Ectodermal cell (in vitro differentiated cells): Measurements from ENCODE around the gene AASS.
"Not testable (repeated sequence)": the region's sequence is repeated elsewhere in the genome, so short reads cannot be mapped to it uniquely, and the experiment has no call there.

Source experiments
- H3K27ac ChIP-seq: 2 replicates; pipeline ENCODE4 v1.7.0; 2013; ENCODE audit warnings: mild to moderate bottlenecking, low read depth, low read length; ENCODE audit not compliant: insufficient read depth, poor library complexity, severe bottlenecking
- H3K27me3 ChIP-seq: 2 replicates; pipeline ENCODE4 v1.7.0; 2013; ENCODE audit warnings: mild to moderate bottlenecking, low read length; ENCODE audit not compliant: insufficient read depth, control insufficient read depth, poor library complexity, severe bottlenecking
- H3K36me3 ChIP-seq: one replicate; pipeline ENCODE4 v1.7.0; 2013; ENCODE audit warnings: low read length; ENCODE audit not compliant: control insufficient read depth, insufficient read depth
- H3K4me1 ChIP-seq: one replicate; pipeline ENCODE4 v1.7.0; 2013; ENCODE audit warnings: low read length; ENCODE audit not compliant: control insufficient read depth, insufficient read depth
- H3K4me3 ChIP-seq: 2 replicates; pipeline ENCODE4 v1.7.0; 2013; ENCODE audit warnings: low read depth, low read length, control low read depth; ENCODE audit not compliant: insufficient read depth
- H3K9me3 ChIP-seq: 2 replicates; pipeline ENCODE4 v1.7.0; 2013; ENCODE audit warnings: mild to moderate bottlenecking, low read length, moderate library complexity; ENCODE audit not compliant: control insufficient read depth
- WGBS, 2 experiments: methylation state at CpG; one replicate each; pipeline ENCODE4 v1.1.7; 2013; ENCODE audit warnings: missing lambda C conversion rate in 2 of 2; 5-methylcytosine and 5-hydroxymethylcytosine counted together

AASS gene

GRCh38 chr7:122148081-122148480, 4.0 kb upstream of the AASS start:
- Histone ChIP-seq H3K4me3 (no peak overlapping the region), H3K27me3 (no peaks in the 10 kb centered on the region), H3K9me3 (no peaks in the 10 kb centered on the region), H3K36me3 (no peaks in the 10 kb centered on the region), H3K27ac (no peak overlapping the region), H3K4me1 (no peaks in the 10 kb centered on the region)
- WGBS, 2 experiments, result 22 to 38% methylated on average over 2 to 3 of the region's 3 CpGs

GRCh38 chr7:122145937-122146645, 2.0 kb upstream of the AASS start:
- H3K4me1 ChIP-seq, result peaks cover 4% of the 10 kb centered on the region
- H3K36me3 ChIP-seq, result no peaks in the 10 kb centered on the region
- no peaks in the 10 kb centered on the region for H3K9me3 ChIP-seq
- no peak overlapping the region for H3K27ac ChIP-seq
- H3K4me3 ChIP-seq, result no peak overlapping the region
- 77 to 79% methylated on average over 4 of the region's 4 CpGs for WGBS, 2 experiments
- no peaks in the 10 kb centered on the region for H3K27me3 ChIP-seq

GRCh38 chr7:122143376-122143750, 686 bp downstream of the AASS start:
- 0 to 1% methylated on average over 18 of the region's 18 CpGs for WGBS, 2 experiments

GRCh38 chr7:122140918-122141317, 3.1 kb downstream of the AASS start:
- no peaks in the 10 kb centered on the region for H3K27me3 ChIP-seq
- H3K9me3 ChIP-seq, result no peaks in the 10 kb centered on the region
- H3K36me3 ChIP-seq, result no peaks in the 10 kb centered on the region
- H3K4me3 ChIP-seq, result no peak overlapping the region
- H3K4me1 ChIP-seq, result peaks cover 18% of the 10 kb centered on the region
- H3K27ac ChIP-seq, result no peak overlapping the region
- 100% methylated on average over 1 of the region's 1 CpG for WGBS, 2 experiments

More at GRCh38 chr7:122143376-122143750, 686 bp downstream of the AASS start:
- Histone ChIP-seq H3K27ac (peak overlapping the region; percentile 96), H3K9me3 (no peaks in the 10 kb centered on the region), H3K27me3 (no peaks in the 10 kb centered on the region), H3K4me3 (peak overlapping the region; percentile 88), H3K36me3 (no peaks in the 10 kb centered on the region), H3K4me1 (peaks cover 4% of the 10 kb centered on the region)

- WGBS, 2 experiments, result 65 to 75% methylated on average over 5 of the region's 5 CpGs
- H3K9me3 ChIP-seq, result no peaks in the 10 kb centered on the region
- no peaks in the 10 kb centered on the region for H3K27me3 ChIP-seq
- H3K4me3 ChIP-seq, result no peak overlapping the region
- H3K36me3 ChIP-seq, result no peaks in the 10 kb centered on the region
- H3K4me1 ChIP-seq, result peaks cover 18% of the 10 kb centered on the region
- no peak overlapping the region for H3K27ac ChIP-seq
Observed at GRCh38 chr7:122137251-122138077, 6.6 kb downstream of the AASS start.

- peaks cover 17% of the 10 kb centered on the region for H3K4me1 ChIP-seq
- 89 to 91% methylated on average over 1 of the region's 1 CpG for WGBS, 2 experiments
- H3K4me3 ChIP-seq, result no peak overlapping the region
- H3K9me3 ChIP-seq, result no peaks in the 10 kb centered on the region
- no peaks in the 10 kb centered on the region for H3K36me3 ChIP-seq
- no peaks in the 10 kb centered on the region for H3K27me3 ChIP-seq
- no peak overlapping the region for H3K27ac ChIP-seq
Observed at GRCh38 chr7:122136639-122137245, 7.3 kb downstream of the AASS start.

- 74 to 77% methylated on average over 2 of the region's 3 CpGs for WGBS, 2 experiments
- H3K27ac ChIP-seq, result no peak overlapping the region
Observed at GRCh38 chr7:122136078-122136477, 8.0 kb downstream of the AASS start.

GRCh38 chr7:122135275-122135674, 8.8 kb downstream of the AASS start:
- H3K27me3 ChIP-seq, result no peaks in the 10 kb centered on the region
- no peaks in the 10 kb centered on the region for H3K9me3 ChIP-seq
- H3K36me3 ChIP-seq, result no peaks in the 10 kb centered on the region
- H3K27ac ChIP-seq, result no peak overlapping the region
- no peak overlapping the region for H3K4me3 ChIP-seq
- H3K4me1 ChIP-seq, result peaks cover 14% of the 10 kb centered on the region
- 97 to 100% methylated on average over 4 of the region's 4 CpGs for WGBS, 2 experiments

More at GRCh38 chr7:122136078-122136477, 8.0 kb downstream of the AASS start:
- Histone ChIP-seq H3K36me3 (no peaks in the 10 kb centered on the region), H3K4me3 (no peak overlapping the region), H3K4me1 (peaks cover 14% of the 10 kb centered on the region), H3K9me3 (no peaks in the 10 kb centered on the region), H3K27me3 (no peaks in the 10 kb centered on the region)

- not testable (repeated sequence) for H3K4me3 ChIP-seq, H3K36me3 ChIP-seq, H3K9me3 ChIP-seq, H3K27ac ChIP-seq, H3K27me3 ChIP-seq
- H3K4me1 ChIP-seq, result peaks cover 14% of the 10 kb centered on the region
- 88 to 92% methylated on average over 3 of the region's 3 CpGs for WGBS, 2 experiments
Observed at GRCh38 chr7:122134793-122135192, 9.3 kb downstream of the AASS start.

- Histone ChIP-seq H3K27ac (no peak overlapping the region), H3K4me1 (peaks cover 14% of the 10 kb centered on the region), H3K27me3 (no peaks in the 10 kb centered on the region), H3K9me3 (no peaks in the 10 kb centered on the region), H3K4me3 (no peak overlapping the region), H3K36me3 (no peaks in the 10 kb centered on the region)
- WGBS, 2 experiments, result 92 to 93% methylated on average over 8 of the region's 8 CpGs
Observed at GRCh38 chr7:122133477-122133876, 10.6 kb downstream of the AASS start.
